ENCODE data around the gene CMSS1.

The CMSS1 gene

DNA sequence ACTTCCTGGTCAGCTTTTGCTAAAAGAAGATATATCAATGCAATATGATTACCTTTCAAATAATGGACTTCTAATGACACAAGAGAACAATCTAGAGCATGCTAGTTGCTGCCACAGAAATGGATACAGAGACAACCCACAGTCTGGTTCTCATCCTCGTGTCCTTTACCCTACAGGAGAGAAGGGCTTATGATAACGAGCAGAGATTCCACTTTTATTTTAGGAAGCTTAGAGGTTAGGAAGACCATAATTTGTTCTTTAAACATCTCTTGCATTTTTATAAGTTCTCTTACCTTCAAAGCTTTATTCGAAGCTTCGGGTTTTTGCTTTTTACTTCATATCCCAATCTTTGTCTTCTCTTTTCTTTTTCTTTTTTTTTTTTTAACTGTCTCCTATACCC is 257.5 kb downstream of the CMSS1 start:
- no peak overlapping the region for H3K4me3 ChIP-seq
- DNase-seq (ENCODE audit: low spot score) = no peak
- TF ChIP-seq, protein P1, sequence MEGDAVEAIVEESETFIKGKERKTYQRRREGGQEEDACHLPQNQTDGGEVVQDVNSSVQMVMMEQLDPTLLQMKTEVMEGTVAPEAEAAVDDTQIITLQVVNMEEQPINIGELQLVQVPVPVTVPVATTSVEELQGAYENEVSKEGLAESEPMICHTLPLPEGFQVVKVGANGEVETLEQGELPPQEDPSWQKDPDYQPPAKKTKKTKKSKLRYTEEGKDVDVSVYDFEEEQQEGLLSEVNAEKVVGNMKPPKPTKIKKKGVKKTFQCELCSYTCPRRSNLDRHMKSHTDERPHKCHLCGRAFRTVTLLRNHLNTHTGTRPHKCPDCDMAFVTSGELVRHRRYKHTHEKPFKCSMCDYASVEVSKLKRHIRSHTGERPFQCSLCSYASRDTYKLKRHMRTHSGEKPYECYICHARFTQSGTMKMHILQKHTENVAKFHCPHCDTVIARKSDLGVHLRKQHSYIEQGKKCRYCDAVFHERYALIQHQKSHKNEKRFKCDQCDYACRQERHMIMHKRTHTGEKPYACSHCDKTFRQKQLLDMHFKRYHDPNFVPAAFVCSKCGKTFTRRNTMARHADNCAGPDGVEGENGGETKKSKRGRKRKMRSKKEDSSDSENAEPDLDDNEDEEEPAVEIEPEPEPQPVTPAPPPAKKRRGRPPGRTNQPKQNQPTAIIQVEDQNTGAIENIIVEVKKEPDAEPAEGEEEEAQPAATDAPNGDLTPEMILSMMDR (IDR thresholded peaks at IDR 0.05) = no peak
- no peak overlapping the region for H3K27ac ChIP-seq

DNA sequence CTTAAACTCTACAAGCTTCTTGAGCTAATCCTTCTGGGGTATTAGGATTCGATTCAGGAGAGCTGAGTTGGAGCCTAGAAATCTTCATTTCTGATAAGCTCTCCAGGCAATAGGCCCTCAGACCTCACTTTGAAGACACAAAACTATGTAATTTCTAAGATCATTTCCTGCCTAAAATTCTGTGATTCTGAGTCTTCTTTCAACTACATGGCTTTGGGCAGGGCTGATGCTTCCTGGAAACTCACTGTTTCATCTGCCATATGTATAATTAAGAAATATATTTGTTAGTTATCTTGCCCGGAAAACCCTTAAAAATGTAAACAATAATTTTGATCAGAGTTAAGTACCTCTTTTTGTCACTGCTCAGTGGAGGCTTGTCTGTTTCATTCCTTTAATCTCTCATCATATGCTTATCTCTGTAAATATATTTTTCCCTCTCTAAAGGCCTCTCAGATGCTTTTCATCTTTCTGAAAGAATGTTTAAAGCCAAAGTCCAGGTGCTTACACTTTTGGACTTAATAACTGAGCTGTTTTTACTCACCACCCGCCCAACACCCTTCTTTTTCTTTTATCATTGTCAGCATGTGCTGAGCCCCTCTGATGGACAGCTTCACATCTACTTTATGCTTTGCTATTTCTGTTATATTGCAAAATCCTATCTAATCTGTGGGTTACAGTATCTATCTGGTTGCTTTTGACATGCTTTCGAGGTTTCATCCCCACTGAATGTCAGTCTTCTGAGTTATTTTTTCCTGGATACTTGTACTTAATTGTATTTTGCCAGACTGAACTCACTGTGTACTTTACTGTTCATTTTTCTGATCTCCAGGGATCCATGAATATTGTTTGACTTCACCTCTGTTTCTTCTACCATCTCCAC is 258.4 kb downstream of the CMSS1 start:
- TF ChIP-seq, protein P1 (IDR thresholded peaks at IDR 0.05) = no peak
- Histone ChIP-seq H3K4me3 (no peak overlapping the region), H3K27ac (peak overlapping the region in 1 of 2 donors; percentile 46)
- no peak for DNase-seq (ENCODE audit: low spot score)

- no peak overlapping the region for H3K4me3 ChIP-seq
- TF ChIP-seq, protein P1 (IDR thresholded peaks at IDR 0.05) = no peak
- no peak for DNase-seq (ENCODE audit: low spot score)
- peak overlapping the region in 1 of 2 donors; percentile 46 for H3K27ac ChIP-seq
Measured at GRCh38 chr3:100076731-100077529, 259.3 kb downstream of the CMSS1 start.

- TF ChIP-seq, protein P1 (IDR thresholded peaks at IDR 0.05) = no peak
- Histone ChIP-seq H3K27ac (peak overlapping the region in 1 of 2 donors; percentile 33), H3K4me3 (no peak overlapping the region)
- no peak for DNase-seq (ENCODE audit: low spot score)
Measured at GRCh38 chr3:100079328-100079727, 261.7 kb downstream of the CMSS1 start.

DNA sequence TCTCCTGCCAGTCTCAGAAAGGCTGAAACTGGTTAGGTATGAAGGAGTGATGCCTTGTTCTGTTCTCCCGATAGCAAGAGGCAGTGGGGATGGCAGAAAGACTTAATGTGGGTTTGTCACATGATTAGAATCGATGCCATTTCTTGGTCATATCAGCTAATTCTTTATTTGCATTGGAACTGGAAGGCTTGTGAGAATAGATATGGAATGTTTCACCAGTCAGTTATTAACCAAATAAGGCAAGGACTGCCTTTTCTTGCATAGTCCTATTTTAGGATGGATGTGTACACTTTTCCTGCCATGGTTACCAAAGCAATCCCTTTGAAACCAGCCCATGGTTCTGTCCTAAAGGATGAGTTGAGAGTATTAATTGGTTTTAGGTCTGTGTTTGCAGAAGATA is 262.9 kb downstream of the CMSS1 start:
- H3K4me3 ChIP-seq = no peak overlapping the region
- TF ChIP-seq, protein P1 (IDR thresholded peaks at IDR 0.05) = no peak
- DNase-seq (ENCODE audit: low spot score) = no peak
- peak overlapping the region; percentile 80 to 86 for H3K27ac ChIP-seq

- H3K4me3 ChIP-seq = no peak overlapping the region
- DNase-seq (ENCODE audit: low spot score) = no peak
- TF ChIP-seq, protein P1 (IDR thresholded peaks at IDR 0.05) = no peak
- H3K27ac ChIP-seq = peak overlapping the region; percentile 80 to 86
Measured at GRCh38 chr3:100081311-100081710, 263.6 kb downstream of the CMSS1 start.
